Hepatocyte (in vitro differentiated cells): ENCODE data around the gene SMIM12.

Experiments used
- EZH2 ChIP-seq: fragments of 200-600 bp; sonication (generic); IDR thresholded peaks from 2 replicates; pipeline ENCODE4 v1.6.1; 2016; ENCODE audit warnings: antibody characterized with exemption, mild to moderate bottlenecking, borderline replicate concordance
- EZH2phosphoT487 ChIP-seq: fragments of 200-600 bp; sonication (generic); IDR thresholded peaks from one replicate; pipeline ENCODE4 v1.6.1; 2018; ENCODE audit warnings: antibody characterized with exemption, mild to moderate bottlenecking, low read depth, moderate library complexity; ENCODE audit not compliant: unreplicated experiment, severe bottlenecking
- TF ChIP-seq, protein P1 (sequence below): fragments of 200-600 bp; sonication (generic); IDR thresholded peaks from 2 replicates; pipeline ENCODE4 v1.5.1; 2016; ENCODE audit warnings: antibody characterized with exemption, mild to moderate bottlenecking; ENCODE audit not compliant: poor library complexity

DNA sequence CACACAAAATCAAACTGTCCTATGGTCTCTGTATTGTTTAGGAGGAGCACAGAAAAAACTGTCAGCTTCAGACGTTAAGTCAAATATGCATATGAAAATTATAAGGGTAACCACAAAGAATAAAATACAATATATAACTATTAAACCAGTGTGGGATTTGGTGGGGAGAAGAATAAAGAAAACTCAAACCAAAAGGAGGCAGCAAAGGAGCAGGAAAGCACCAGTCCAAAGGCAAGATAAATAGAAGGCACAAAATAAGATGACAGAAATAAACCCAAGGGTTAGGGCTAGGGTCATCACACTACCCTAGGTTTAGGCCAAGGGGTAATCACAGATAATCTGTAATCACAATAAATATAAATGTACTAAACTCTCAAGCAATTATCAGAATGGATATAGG, 37.1 kb upstream of the SMIM12 start:
- no peak for TF ChIP-seq EZH2phosphoT487
- TF ChIP-seq EZH2 = no peak
- TF ChIP-seq, protein P1, sequence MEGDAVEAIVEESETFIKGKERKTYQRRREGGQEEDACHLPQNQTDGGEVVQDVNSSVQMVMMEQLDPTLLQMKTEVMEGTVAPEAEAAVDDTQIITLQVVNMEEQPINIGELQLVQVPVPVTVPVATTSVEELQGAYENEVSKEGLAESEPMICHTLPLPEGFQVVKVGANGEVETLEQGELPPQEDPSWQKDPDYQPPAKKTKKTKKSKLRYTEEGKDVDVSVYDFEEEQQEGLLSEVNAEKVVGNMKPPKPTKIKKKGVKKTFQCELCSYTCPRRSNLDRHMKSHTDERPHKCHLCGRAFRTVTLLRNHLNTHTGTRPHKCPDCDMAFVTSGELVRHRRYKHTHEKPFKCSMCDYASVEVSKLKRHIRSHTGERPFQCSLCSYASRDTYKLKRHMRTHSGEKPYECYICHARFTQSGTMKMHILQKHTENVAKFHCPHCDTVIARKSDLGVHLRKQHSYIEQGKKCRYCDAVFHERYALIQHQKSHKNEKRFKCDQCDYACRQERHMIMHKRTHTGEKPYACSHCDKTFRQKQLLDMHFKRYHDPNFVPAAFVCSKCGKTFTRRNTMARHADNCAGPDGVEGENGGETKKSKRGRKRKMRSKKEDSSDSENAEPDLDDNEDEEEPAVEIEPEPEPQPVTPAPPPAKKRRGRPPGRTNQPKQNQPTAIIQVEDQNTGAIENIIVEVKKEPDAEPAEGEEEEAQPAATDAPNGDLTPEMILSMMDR = peak; percentile 11
